Activated CD4-positive, alpha-beta T cell treated with anti-CD3 and anti-CD28 coated beads, Interleukin-2, amount 10 ng/mL, durations not matched to agents 24 days and 14 days (primary cell): ENCODE results near the gene SESN1. TPM values are rescaled to one million over a fixed set of nuclear protein-coding genes. Genes with fewer than 3 reads are reported as not detected.
A peak's percentile ranks its signal among the peaks of the same experiment; 100 is the strongest.
"Not testable (repeated sequence)": the region's sequence is repeated elsewhere in the genome, so short reads cannot be mapped to it uniquely, and the experiment has no call there.

Source experiments
- DNase-seq: peaks from one replicate; pipeline ENCODE4 v3.0.0; 2022
- H3K27ac Mint-ChIP-seq: one replicate; pipeline ENCODE4 v1.8.0; 2022; ENCODE audit warnings: mild to moderate bottlenecking, mixed read lengths
- H3K27me3 Mint-ChIP-seq: one replicate; pipeline ENCODE4 v1.8.0; 2022; ENCODE audit warnings: mixed read lengths
- H3K36me3 Mint-ChIP-seq: one replicate; pipeline ENCODE4 v1.8.0; 2022; ENCODE audit warnings: low read depth, mild to moderate bottlenecking, mixed read lengths
- H3K4me1 Mint-ChIP-seq: one replicate; pipeline ENCODE4 v1.8.0; 2021; ENCODE audit warnings: mixed read lengths
- H3K4me3 Mint-ChIP-seq: one replicate; pipeline ENCODE4 v1.8.0; 2022; ENCODE audit warnings: mild to moderate bottlenecking, moderate library complexity, mixed read lengths
- H3K9me3 Mint-ChIP-seq: one replicate; pipeline ENCODE4 v1.8.0; 2021; ENCODE audit warnings: mixed read lengths
- intact Hi-C: fragments of 100-400 bp; cut with micrococcal nuclease; formaldehyde crosslinking; loops from one replicate; pipeline ENCODE4 v1.15.1; 2023
- total RNA-seq: library from RNA; stranded (reverse); gene quantifications from 2 replicates; pipeline ENCODE4 v1.2.3, GENCODE V29; 2022

Gene SESN1
- total RNA-seq, 1 donor from 2014 or later, result 11.5 TPM

DNA sequence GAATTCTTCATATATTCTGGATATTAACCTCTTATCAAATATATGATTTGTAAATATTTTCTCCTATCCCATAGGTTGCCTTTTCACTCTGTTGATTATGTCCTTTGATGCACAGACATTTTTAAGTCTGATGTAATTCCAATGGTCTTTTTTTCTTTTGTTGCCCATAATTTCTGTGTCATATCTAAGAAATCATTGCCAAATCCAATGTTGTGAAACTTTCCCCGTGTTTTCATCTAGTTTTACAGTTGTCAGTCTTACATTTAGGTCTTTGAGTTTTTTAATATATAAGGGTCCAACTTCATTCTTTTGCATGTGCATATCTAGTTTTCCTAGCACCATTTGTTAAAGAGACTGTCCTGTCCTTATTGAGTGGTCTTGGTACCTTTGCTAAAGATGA, 111.5 kb downstream of the SESN1 start:
- intact Hi-C loops, result no loop called here
- peaks cover 11% of the 10 kb centered on the region for H3K36me3 Mint-ChIP-seq
- no peak for DNase-seq
- peaks cover 4% of the 10 kb centered on the region for H3K4me1 Mint-ChIP-seq
- H3K9me3 Mint-ChIP-seq, result peaks cover 12% of the 10 kb centered on the region
- no peak overlapping the region for H3K4me3 Mint-ChIP-seq
- no peak overlapping the region for H3K27ac Mint-ChIP-seq
- H3K27me3 Mint-ChIP-seq, result peaks cover 11% of the 10 kb centered on the region

DNA sequence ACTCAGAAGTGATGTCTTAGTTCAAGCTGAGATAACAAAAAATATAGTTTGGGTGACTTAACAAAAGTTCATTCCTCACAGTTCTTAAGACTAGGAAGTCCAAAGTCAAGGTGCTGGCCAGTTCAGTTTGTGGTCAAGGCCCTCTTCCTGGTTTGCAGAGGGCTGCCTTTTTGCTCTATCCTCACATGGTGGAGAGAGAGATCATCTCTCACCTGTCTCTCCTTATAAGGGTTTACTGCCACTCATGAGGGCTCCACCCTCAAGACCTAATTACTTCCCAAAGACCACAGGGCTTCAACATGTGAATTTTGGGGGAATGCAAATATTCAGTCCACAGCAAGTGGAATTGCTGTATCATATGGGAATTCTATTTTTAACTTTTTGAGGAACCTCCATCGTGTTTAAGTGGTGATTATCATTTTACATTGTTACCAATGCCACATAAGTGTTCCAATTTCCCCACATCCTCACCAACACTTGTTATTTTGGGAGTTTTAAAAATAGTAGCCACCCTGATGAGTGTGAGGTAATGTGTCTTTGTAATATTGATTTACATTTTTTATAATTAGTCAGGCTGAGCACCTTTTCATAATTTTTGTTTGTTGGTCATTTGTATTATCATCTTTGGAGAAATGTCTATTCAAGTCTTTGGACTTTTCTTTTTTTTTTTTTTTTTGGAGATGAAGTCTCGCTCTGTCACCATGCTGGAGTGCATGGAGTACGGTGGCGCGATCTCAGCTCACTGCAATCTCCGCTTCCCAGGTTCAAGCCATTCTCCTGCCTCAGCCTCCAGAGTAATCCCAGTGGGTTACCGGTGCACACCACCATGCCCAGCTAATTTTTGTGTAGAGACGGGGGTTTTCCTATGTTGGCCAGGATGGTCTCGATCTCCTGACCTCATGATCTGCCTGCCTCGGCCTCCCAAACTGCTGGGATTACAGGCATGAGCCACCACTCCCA, 112.2 kb downstream of the SESN1 start:
- Mint-ChIP-seq H3K9me3 (peaks cover 17% of the 10 kb centered on the region), H3K4me1 (peaks cover 8% of the 10 kb centered on the region), H3K27me3 (peaks cover 19% of the 10 kb centered on the region), H3K4me3 (no peak overlapping the region), H3K27ac (no peak overlapping the region), H3K36me3 (peaks cover 10% of the 10 kb centered on the region)
- intact Hi-C loops, result no loop called here
- no peak for DNase-seq

DNA sequence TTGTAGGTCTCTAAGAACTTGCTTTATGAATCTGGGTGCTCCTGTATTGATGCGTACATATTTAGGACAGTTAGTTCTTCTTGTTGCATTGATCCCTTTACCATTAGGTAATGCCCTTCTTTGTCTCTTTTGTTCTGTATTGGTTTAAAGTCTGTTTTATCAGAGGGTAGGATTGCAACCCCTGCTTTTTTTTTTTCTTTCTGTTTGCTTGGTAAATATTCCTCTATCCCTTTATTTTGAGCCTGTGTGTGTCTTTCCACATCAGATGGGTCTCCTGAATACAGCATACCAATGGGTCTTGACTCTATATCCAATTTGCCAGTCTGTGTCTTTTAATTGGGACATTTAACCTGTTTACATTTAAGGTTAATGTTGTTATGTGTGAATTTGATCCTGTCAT, 116.0 kb downstream of the SESN1 start:
- peaks cover 35% of the 10 kb centered on the region for H3K27me3 Mint-ChIP-seq

DNA sequence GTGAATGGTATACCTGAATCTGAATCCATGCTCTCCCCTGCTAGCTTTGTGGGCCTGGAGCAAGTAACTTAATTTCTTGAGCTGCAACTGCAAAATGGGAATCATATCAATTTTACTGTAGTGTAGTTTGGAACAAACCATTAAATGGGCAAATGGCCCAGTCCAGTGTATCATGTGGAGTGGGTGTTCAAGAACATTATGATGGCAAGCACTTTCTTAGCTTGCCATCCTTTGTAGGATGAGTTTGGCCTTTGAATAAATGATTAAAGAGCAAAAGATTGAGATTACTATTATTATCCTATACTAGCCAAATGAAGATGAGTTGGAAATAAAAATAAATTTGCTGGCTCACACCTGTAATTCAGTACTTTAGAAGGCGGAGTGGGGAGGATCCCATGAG, 120.4 kb downstream of the SESN1 start:
- H3K4me1 Mint-ChIP-seq, result peaks cover 11% of the 10 kb centered on the region
- peaks cover 31% of the 10 kb centered on the region for H3K27me3 Mint-ChIP-seq
- no peak for DNase-seq
- peaks cover 6% of the 10 kb centered on the region for H3K36me3 Mint-ChIP-seq
- H3K27ac Mint-ChIP-seq, result no peak overlapping the region
- H3K4me3 Mint-ChIP-seq, result no peak overlapping the region
- intact Hi-C loops, result no loop called here
- H3K9me3 Mint-ChIP-seq, result peaks cover 30% of the 10 kb centered on the region

More for the DNA sequence above, 116.0 kb downstream of the SESN1 start:
- H3K36me3 Mint-ChIP-seq, intact Hi-C loops, DNase-seq, H3K27ac Mint-ChIP-seq, H3K4me1 Mint-ChIP-seq, H3K4me3 Mint-ChIP-seq: not testable (repeated sequence)
- H3K9me3 Mint-ChIP-seq, result peaks cover 34% of the 10 kb centered on the region

DNA sequence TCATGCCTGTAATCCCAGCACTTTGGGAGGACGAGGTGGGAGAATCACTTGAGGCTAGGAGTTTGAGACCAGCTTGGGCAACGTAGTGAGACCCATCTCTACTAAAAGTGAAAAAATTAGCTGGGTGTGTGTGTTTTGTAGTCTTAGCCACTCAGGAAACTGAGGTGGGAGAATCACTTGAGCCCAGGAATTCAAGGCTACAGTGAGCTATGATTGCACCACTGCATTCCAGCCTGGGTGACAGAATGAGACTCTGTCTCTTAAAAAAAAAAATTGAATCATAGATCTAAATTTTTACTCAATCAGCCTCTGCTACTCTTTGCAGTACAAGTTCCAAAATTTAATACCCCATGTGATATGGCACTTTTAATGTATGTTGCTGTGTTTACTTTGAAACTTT, 124.9 kb downstream of the SESN1 start:
- H3K4me1 Mint-ChIP-seq, result peaks cover 10% of the 10 kb centered on the region
- H3K4me3 Mint-ChIP-seq, result no peak overlapping the region
- DNase-seq, result no peak
- no peak overlapping the region for H3K27ac Mint-ChIP-seq
- peaks cover 2% of the 10 kb centered on the region for H3K27me3 Mint-ChIP-seq
- no peaks in the 10 kb centered on the region for H3K9me3 Mint-ChIP-seq
- intact Hi-C loops, result no loop called here
- no peaks in the 10 kb centered on the region for H3K36me3 Mint-ChIP-seq

DNA sequence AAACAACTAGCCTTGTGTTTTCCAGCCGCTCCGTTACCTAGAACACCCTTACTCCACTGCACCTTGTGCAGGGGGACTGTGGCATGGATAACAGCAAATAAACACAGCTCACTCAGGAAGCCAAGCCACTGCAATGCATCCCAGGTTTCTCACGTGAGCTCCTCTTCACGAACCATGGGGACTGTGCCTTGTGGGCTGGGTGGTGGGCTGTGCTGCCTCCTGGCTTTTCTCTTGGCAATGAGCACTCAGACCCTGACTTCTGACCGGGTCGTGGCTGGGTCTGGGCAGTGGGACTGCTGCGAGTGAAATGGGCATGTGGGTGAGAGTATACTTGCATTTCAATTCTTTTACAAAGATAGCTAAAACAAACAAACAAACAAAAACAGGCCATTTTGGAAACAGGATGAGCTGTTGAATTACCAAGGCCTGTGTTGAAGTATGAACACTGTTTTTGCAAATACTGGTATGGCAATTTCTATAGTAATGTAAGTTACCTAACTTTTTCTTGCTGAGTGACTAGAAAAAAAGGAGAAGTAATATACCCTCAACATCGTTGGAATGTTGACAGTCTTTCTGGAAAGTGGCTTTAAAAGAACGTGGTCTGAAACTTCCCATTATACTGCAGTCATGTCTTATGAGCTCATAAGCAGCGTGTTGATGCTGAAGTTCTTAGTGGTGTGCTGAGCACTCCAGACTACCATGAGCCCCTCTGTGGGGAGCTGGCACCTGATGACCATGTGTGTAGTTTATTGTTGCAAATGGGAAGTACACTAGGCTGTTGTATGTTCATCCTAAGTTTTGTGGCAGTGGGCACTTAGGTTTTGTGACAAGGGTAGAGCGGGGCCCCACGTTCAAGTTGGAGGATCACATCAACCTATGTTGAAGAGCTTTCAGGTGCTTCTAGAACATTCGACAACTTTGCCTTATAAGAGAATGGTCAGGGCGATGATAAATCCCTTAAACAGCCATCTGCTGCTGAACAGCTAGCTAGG, 126.0 kb downstream of the SESN1 start:
- Mint-ChIP-seq H3K4me1 (peaks cover 10% of the 10 kb centered on the region), H3K9me3 (no peaks in the 10 kb centered on the region), H3K36me3 (no peaks in the 10 kb centered on the region), H3K27me3 (no peaks in the 10 kb centered on the region), H3K27ac (no peak overlapping the region), H3K4me3 (no peak overlapping the region)
- no peak for DNase-seq
- intact Hi-C loops, result no loop called here

DNA sequence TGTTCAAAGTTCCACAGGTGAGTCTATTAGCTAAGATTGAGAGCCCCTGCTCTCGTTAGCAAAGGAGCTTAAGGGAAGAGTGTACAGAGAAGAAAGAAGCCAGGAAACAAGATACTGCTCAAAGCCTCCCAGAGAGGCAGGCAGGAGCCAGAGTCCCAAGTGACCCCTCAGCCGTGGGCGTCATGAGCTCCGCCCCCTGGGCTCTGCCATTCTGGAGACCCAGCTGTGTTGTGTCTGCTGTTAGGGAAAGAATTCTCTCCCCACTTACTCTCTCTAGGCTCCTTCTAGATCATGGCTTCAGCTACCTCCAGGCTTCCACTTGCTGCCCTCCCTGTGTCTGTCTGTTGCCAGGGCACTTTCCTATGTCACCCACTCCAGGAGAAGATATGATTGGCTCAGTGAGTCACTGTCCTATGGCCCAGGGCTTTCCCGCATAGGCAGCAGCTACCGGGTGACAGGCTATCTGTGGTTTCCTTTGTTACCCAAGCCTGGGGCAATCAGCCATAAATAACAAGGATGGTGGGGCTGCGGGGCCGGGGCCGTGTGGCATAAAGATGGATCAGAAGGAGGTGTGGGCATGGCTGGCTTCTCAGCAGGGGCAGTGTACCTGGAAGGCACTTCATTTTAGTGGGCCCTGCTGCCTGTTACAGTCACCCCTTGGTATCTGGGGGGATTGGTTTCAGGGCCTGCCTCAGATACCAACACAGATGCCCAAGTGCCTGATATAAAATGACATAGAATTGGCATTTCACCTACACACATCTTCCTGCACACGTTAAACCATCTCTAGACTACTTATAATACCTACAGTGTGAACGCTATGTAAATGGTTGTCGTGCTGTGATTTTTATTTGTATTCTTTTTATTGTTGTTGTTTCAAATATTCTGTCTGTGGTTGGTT, 127.5 kb downstream of the SESN1 start:
- Mint-ChIP-seq H3K4me3 (no peak overlapping the region), H3K36me3 (no peaks in the 10 kb centered on the region), H3K27me3 (no peaks in the 10 kb centered on the region), H3K4me1 (peaks cover 10% of the 10 kb centered on the region), H3K27ac (no peak overlapping the region), H3K9me3 (no peaks in the 10 kb centered on the region)
- no peak for DNase-seq
- intact Hi-C loops, result no loop called here

DNA sequence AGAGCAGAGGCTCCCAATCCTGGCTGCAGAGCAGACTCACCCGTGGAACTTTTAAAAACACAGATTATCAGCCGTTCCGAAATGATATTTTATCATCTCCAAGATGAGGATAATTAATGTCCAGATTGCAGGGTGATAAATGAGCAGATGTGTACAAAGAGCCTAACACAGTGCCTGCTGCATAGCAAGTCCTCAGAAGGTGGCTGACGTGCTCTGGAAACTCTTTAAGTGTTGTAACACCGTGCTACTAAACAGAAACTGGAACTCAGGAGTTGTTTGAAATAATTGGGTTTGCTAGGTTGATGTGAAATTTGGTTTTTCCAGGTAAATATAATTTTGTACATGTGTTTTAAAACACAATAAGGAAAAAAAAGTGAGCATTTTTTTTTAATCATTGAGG, 128.4 kb downstream of the SESN1 start:
- Mint-ChIP-seq H3K27ac (no peak overlapping the region), H3K36me3 (no peaks in the 10 kb centered on the region), H3K27me3 (no peaks in the 10 kb centered on the region), H3K4me1 (peaks cover 9% of the 10 kb centered on the region), H3K9me3 (no peaks in the 10 kb centered on the region), H3K4me3 (no peak overlapping the region)
- intact Hi-C loops, result no loop called here
- no peak for DNase-seq

DNA sequence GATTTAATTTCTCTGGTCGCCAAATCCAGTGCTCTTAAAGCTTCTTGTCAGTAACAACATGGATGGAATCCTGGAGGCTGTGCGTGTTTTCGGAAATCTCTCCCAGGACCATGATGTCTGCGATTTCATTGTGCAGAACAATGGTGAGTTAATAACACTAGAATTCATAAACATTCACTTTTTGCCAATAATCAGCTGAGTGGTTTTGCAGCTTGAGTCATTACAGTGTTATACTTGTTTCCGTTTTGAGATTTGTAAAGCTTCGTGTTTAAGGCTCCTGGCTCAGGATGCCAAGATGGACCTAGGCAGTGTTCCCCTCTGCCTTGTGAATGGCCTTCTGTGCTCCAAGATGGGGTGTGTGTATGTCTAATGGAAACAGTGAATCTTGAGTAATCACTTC, 132.7 kb downstream of the SESN1 start:
- Mint-ChIP-seq H3K27ac (no peak overlapping the region), H3K9me3 (no peaks in the 10 kb centered on the region), H3K36me3 (no peaks in the 10 kb centered on the region), H3K27me3 (no peaks in the 10 kb centered on the region), H3K4me1 (peaks cover 10% of the 10 kb centered on the region), H3K4me3 (no peak overlapping the region)
- DNase-seq, result no peak
- intact Hi-C loops, result no loop called here

DNA sequence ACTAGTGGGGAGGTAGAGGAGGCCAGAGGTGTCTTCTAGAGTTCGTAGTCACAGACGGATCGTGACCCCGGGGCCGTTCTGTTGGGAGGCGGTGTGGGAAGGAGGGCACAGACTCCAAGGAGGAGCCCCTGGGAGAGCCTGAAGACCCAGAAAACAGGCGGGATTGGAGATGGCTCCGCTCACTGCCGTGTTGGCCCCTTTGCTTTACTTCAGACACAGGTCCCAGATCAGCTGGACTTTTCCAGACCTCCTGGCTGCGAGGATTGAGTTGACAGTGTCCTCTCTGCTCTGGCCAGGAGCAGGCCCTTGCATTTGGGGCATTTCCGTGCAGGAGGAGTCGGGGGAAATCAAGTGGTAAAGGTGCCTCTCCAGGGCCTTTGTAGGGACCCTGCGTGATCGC, 133.6 kb downstream of the SESN1 start:
- intact Hi-C loops, result no loop called here
- no peaks in the 10 kb centered on the region for H3K9me3 Mint-ChIP-seq
- H3K36me3 Mint-ChIP-seq, result no peaks in the 10 kb centered on the region
- no peaks in the 10 kb centered on the region for H3K27me3 Mint-ChIP-seq
- H3K4me1 Mint-ChIP-seq, result peaks cover 9% of the 10 kb centered on the region
- H3K27ac Mint-ChIP-seq, result no peak overlapping the region
- no peak for DNase-seq
- H3K4me3 Mint-ChIP-seq, result no peak overlapping the region

DNA sequence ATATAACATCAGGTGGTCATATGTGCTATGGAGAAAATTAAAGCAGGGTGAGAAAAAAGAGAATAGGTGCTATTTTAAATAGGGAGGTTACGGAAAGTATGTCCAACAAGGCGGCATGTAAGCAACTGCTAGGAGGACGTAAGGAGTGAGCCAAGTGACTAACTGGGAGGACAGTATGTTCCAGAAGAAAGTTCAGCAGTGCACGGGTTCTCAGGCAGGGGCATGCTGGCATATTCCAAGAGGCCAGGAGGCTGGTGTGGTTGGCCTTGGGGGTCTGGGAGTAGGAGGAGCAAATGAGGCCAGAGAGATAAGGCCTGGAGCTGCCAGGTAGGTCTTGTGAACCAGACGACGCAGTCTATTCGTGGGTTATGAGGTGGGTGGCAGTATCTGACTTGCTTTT, 134.0 kb downstream of the SESN1 start:
- no peak for DNase-seq
- peak overlapping the region; percentile 9 for H3K27ac Mint-ChIP-seq
- H3K27me3 Mint-ChIP-seq, result no peaks in the 10 kb centered on the region
- no peaks in the 10 kb centered on the region for H3K9me3 Mint-ChIP-seq
- intact Hi-C loops, result no loop called here
- H3K4me3 Mint-ChIP-seq, result no peak overlapping the region
- peaks cover 13% of the 10 kb centered on the region for H3K4me1 Mint-ChIP-seq
- H3K36me3 Mint-ChIP-seq, result no peaks in the 10 kb centered on the region

DNA sequence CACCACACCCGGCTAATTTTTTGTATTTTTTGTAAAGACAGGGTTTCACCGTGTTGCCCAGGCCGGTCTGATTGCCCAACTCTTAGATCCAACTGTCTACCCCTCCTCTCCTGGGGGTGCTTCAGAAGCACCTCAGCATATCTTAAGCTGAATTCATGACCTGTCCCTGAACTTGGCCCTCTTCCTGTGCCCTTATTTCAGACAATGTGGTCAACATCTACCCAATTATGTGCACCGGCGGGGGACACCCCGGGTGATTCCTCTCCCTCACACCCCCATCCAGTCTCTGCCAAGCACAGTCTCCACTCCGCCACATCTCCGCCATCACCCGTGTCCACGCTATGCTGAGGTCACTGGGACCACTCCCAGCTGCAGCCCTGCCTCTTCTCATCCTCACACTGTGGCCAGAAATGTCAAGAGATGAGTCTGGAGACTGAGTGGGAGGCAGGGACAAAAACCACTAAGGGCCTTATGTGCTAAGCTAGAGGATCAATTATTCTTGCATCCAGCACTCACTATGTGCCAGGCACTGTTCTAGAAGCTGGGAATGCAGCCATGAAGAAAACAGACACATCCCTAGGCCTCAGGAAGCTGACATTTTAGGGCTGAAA, 134.6 kb downstream of the SESN1 start:
- Mint-ChIP-seq H3K36me3 (no peaks in the 10 kb centered on the region), H3K4me3 (no peak overlapping the region), H3K4me1 (peaks cover 16% of the 10 kb centered on the region), H3K9me3 (no peaks in the 10 kb centered on the region), H3K27ac (no peak overlapping the region), H3K27me3 (no peaks in the 10 kb centered on the region)
- DNase-seq, result no peak
- intact Hi-C loops, result loop anchor here (5.0 kb wide), 1 partner anchor 47 kb away; no protein-coding TSS in a partner anchor
